ENCODE measurements around the gene C1QL1. TPM values are rescaled to one million over a fixed set of nuclear protein-coding genes. Genes with fewer than 3 reads are reported as not detected.

The C1QL1 gene
- total and polyA plus RNA-seq, 2 experiments from 2014 or later = 12.8 to 54.9 TPM

GRCh38 chr17:44924107-44924544 is 44.0 kb downstream of the C1QL1 start:
- no peak for DNase-seq (ENCODE audit: low spot score)

GRCh38 chr17:44922746-44923470 is 45.2 kb downstream of the C1QL1 start:
- Histone ChIP-seq H3K9me3 (ENCODE audit: low read depth) (no peaks in the 10 kb centered on the region), H3K36me3 (replicated peaks; ENCODE audit: insufficient read depth, low read depth) (no peaks in the 10 kb centered on the region), H3K4me1 (ENCODE audit: insufficient read depth) (no peaks in the 10 kb centered on the region), H2AFZ (no peak overlapping the region), H3K79me2 (no peaks in the 10 kb centered on the region), H3K27ac (no peak overlapping the region), H3K4me2 (no peak overlapping the region), H3K4me3 (no peak overlapping the region), H3K9me2 (replicated peaks; ENCODE audit: insufficient read depth) (no peaks in the 10 kb centered on the region), H4K20me1 (ENCODE audit: insufficient read depth, poor library complexity, severe bottlenecking) (no peaks in the 10 kb centered on the region), H3K27me3 (peaks cover 14% of the 10 kb centered on the region)
- WGBS (ENCODE audit: low lambda C conversion rate, missing lambda C conversion rate) = 77% methylated on average over 19 of the region's 19 CpGs
- no peak for TF ChIP-seq EZH2 (IDR thresholded peaks at IDR 0.05; ENCODE audit: borderline replicate concordance)
- no peak for TF ChIP-seq CTCF (IDR thresholded peaks at IDR 0.05; ENCODE audit: poor library complexity)
- TF ChIP-seq EZH2phosphoT487 (IDR thresholded peaks at IDR 0.05; ENCODE audit: low read depth, severe bottlenecking, unreplicated experiment) = no peak
- DNase-seq (ENCODE audit: low spot score) = no peak

More at GRCh38 chr17:44924107-44924544, 44.0 kb downstream of the C1QL1 start:
- Histone ChIP-seq H2AFZ (no peak overlapping the region), H3K9me2 (replicated peaks; ENCODE audit: insufficient read depth) (no peaks in the 10 kb centered on the region), H3K27me3 (peaks cover 14% of the 10 kb centered on the region), H3K79me2 (no peaks in the 10 kb centered on the region), H3K4me2 (no peak overlapping the region), H3K36me3 (replicated peaks; ENCODE audit: insufficient read depth, low read depth) (no peaks in the 10 kb centered on the region), H4K20me1 (ENCODE audit: insufficient read depth, poor library complexity, severe bottlenecking) (no peaks in the 10 kb centered on the region), H3K4me3 (no peak overlapping the region), H3K9me3 (ENCODE audit: low read depth) (no peaks in the 10 kb centered on the region), H3K4me1 (ENCODE audit: insufficient read depth) (no peaks in the 10 kb centered on the region), H3K27ac (no peak overlapping the region)
- 60% methylated on average over 9 of the region's 9 CpGs for WGBS (ENCODE audit: low lambda C conversion rate, missing lambda C conversion rate)
- TF ChIP-seq EZH2 (IDR thresholded peaks at IDR 0.05; ENCODE audit: borderline replicate concordance) (no peak), CTCF (IDR thresholded peaks at IDR 0.05; ENCODE audit: poor library complexity) (no peak), EZH2phosphoT487 (IDR thresholded peaks at IDR 0.05; ENCODE audit: low read depth, severe bottlenecking, unreplicated experiment) (no peak)

- Histone ChIP-seq H3K9me3 (ENCODE audit: low read depth) (no peaks in the 10 kb centered on the region), H3K4me2 (no peak overlapping the region), H3K4me1 (ENCODE audit: insufficient read depth) (no peaks in the 10 kb centered on the region), H3K36me3 (replicated peaks; ENCODE audit: insufficient read depth, low read depth) (no peaks in the 10 kb centered on the region), H3K4me3 (no peak overlapping the region), H2AFZ (no peak overlapping the region), H3K27me3 (peaks cover 14% of the 10 kb centered on the region), H4K20me1 (ENCODE audit: insufficient read depth, poor library complexity, severe bottlenecking) (no peaks in the 10 kb centered on the region), H3K27ac (no peak overlapping the region), H3K9me2 (replicated peaks; ENCODE audit: insufficient read depth) (no peaks in the 10 kb centered on the region), H3K79me2 (no peaks in the 10 kb centered on the region)
- 89% methylated on average over 6 of the region's 6 CpGs for WGBS (ENCODE audit: low lambda C conversion rate, missing lambda C conversion rate)
- TF ChIP-seq EZH2phosphoT487 (IDR thresholded peaks at IDR 0.05; ENCODE audit: low read depth, severe bottlenecking, unreplicated experiment) = no peak
- DNase-seq (ENCODE audit: low spot score) = no peak
Observed at GRCh38 chr17:44922136-44922535, 46.0 kb downstream of the C1QL1 start.

GRCh38 chr17:44921122-44921882 is 46.8 kb downstream of the C1QL1 start:
- H4K20me1 ChIP-seq (ENCODE audit: insufficient read depth, poor library complexity, severe bottlenecking) = no peaks in the 10 kb centered on the region
- no peaks in the 10 kb centered on the region for H3K36me3 ChIP-seq (replicated peaks; ENCODE audit: insufficient read depth, low read depth)
- no peak for DNase-seq (ENCODE audit: low spot score)
- no peaks in the 10 kb centered on the region for H3K4me1 ChIP-seq (ENCODE audit: insufficient read depth)
- H3K79me2 ChIP-seq = no peaks in the 10 kb centered on the region
- H3K27ac ChIP-seq = no peak overlapping the region
- H3K27me3 ChIP-seq = peaks cover 14% of the 10 kb centered on the region
- H3K9me2 ChIP-seq (replicated peaks; ENCODE audit: insufficient read depth) = no peaks in the 10 kb centered on the region
- no peak overlapping the region for H3K4me3 ChIP-seq
- 57% methylated on average over 11 of the region's 11 CpGs for WGBS (ENCODE audit: low lambda C conversion rate, missing lambda C conversion rate)
- H2AFZ ChIP-seq = no peak overlapping the region
- H3K4me2 ChIP-seq = no peak overlapping the region
- no peak for TF ChIP-seq EZH2phosphoT487 (IDR thresholded peaks at IDR 0.05; ENCODE audit: low read depth, severe bottlenecking, unreplicated experiment)
- no peak for TF ChIP-seq EZH2 (IDR thresholded peaks at IDR 0.05; ENCODE audit: borderline replicate concordance)
- no peak for TF ChIP-seq CTCF (IDR thresholded peaks at IDR 0.05; ENCODE audit: poor library complexity)
- no peaks in the 10 kb centered on the region for H3K9me3 ChIP-seq (ENCODE audit: low read depth)
